IMR-90 (cell line): ENCODE measurements around the gene TUBB6. TPM values are rescaled to one million over a fixed set of nuclear protein-coding genes. Genes with fewer than 3 reads are reported as not detected.

ENCODE experiments used
- ATAC-seq: fragments of 200-7000 bp; cut with Tn5 transposase; 2 replicates; pipeline ENCODE4 v1.9.1; 2020; ENCODE audit warnings: low read depth, mild to moderate bottlenecking, moderate library complexity
- BruUV-seq: library from RNA; stranded (reverse); fragments of 400-500 nt; replicated peaks from 2 replicates; lab custom pipeline; 2021; lab: Mats Ljungman, UMichigan
- CTCF ChIA-PET: fragments of 300-600 bp; formaldehyde crosslinking; extraction: SDS; loops from one replicate; lab custom pipeline; 2021; ENCODE audit warnings: antibody characterized with exemption; lab: Yijun Ruan, JAX
- POLR2A ChIA-PET: fragments of 300-600 bp; sonication (Branson Sonifier 250); formaldehyde crosslinking; loops from one replicate; lab custom pipeline; 2022; ENCODE audit warnings: antibody characterized with exemption; ENCODE audit not compliant: unreplicated experiment; lab: Charles Lee
- DNase-seq: peaks from one replicate; pipeline ENCODE4 v3.0.0; 2013
- H2AFZ ChIP-seq: replicated peaks from 2 replicates; pipeline ENCODE3; 2013; ENCODE audit warnings: low read length, mild to moderate bottlenecking; ENCODE audit not compliant: poor library complexity
- H2AK5ac ChIP-seq: 2 replicates; pipeline ENCODE4 v1.6.1; 2013; ENCODE audit warnings: low read depth, low read length, inconsistent platforms
- H2AK9ac ChIP-seq: replicated peaks from 2 replicates; pipeline ENCODE3; 2013; ENCODE audit warnings: mild to moderate bottlenecking, low read depth, low read length, moderate library complexity; ENCODE audit not compliant: poor library complexity
- H2BK120ac ChIP-seq: 2 replicates; pipeline ENCODE4 v1.6.1; 2013; ENCODE audit warnings: low read depth, low read length, inconsistent platforms
- H2BK15ac ChIP-seq: 3 replicates; pipeline ENCODE4 v1.6.1; 2013; ENCODE audit warnings: low read depth, low read length, inconsistent platforms
- H2BK20ac ChIP-seq: 2 replicates; pipeline ENCODE4 v1.6.1; 2013; ENCODE audit warnings: low read depth, mild to moderate bottlenecking, inconsistent platforms, low read length, moderate library complexity
- H2BK5ac ChIP-seq: 2 replicates; pipeline ENCODE4 v1.6.1; 2013; ENCODE audit warnings: mild to moderate bottlenecking, low read depth, low read length, inconsistent platforms; ENCODE audit not compliant: poor library complexity, severe bottlenecking
- H3K14ac ChIP-seq: replicated peaks from 2 replicates; pipeline ENCODE4 v1.6.1; 2013; ENCODE audit warnings: low read depth, low read length, inconsistent platforms
- H3K18ac ChIP-seq: 2 replicates; pipeline ENCODE4 v1.6.1; 2013; ENCODE audit warnings: low read depth, low read length, control low read depth
- H3K23ac ChIP-seq: 2 replicates; pipeline ENCODE4 v1.6.1; 2013; ENCODE audit warnings: low read depth, low read length, inconsistent platforms
- H3K27ac ChIP-seq: 2 replicates; pipeline ENCODE4 v1.5.1; 2013; ENCODE audit warnings: mild to moderate bottlenecking, control low read depth, low read length; ENCODE audit not compliant: insufficient read depth
- H3K27me3 ChIP-seq: 2 replicates; pipeline ENCODE4 v1.6.1; 2013; ENCODE audit warnings: low read length; ENCODE audit not compliant: control insufficient read depth, insufficient read depth
- H3K36me3 ChIP-seq: 2 replicates; pipeline ENCODE4 v1.6.1; 2013; ENCODE audit warnings: low read length, mixed read lengths; ENCODE audit not compliant: control insufficient read depth, insufficient read depth
- H3K4ac ChIP-seq: 2 replicates; pipeline ENCODE4 v1.6.1; 2013; ENCODE audit warnings: low read depth, low read length, inconsistent platforms
- H3K4me1 ChIP-seq: 2 replicates; pipeline ENCODE4 v1.6.1; 2013; ENCODE audit warnings: low read length, mixed read lengths; ENCODE audit not compliant: control insufficient read depth, insufficient read depth
- H3K4me2 ChIP-seq: 2 replicates; pipeline ENCODE4 v1.6.1; 2013; ENCODE audit warnings: low read depth, mild to moderate bottlenecking, control low read depth, low read length, moderate library complexity
- H3K4me3 ChIP-seq: 2 replicates; pipeline ENCODE4 v1.5.1; 2013; ENCODE audit warnings: low read depth, mild to moderate bottlenecking, control low read depth, low read length, moderate library complexity; ENCODE audit not compliant: insufficient read depth
- H3K56ac ChIP-seq: 2 replicates; pipeline ENCODE4 v1.6.1; 2013; ENCODE audit warnings: low read length, inconsistent platforms; ENCODE audit not compliant: insufficient read depth; ENCODE audit errors: extremely low read depth
- H3K79me1 ChIP-seq, 2 experiments: 2 replicates each; pipeline ENCODE4 v1.6.1; 2013; ENCODE audit warnings: low read length in 2 of 2, inconsistent platforms in 1 of 2, low read depth in 1 of 2
- H3K9ac ChIP-seq: 2 replicates; pipeline ENCODE4 v1.6.1; 2013; ENCODE audit warnings: low read depth, low read length, control low read depth
- H3K9me1 ChIP-seq: 2 replicates; pipeline ENCODE4 v1.6.1; 2013; ENCODE audit warnings: low read length, inconsistent platforms; ENCODE audit not compliant: insufficient read depth
- H3K9me3 ChIP-seq: 2 replicates; pipeline ENCODE4 v1.6.1; 2013; ENCODE audit warnings: low read length; ENCODE audit not compliant: control insufficient read depth, insufficient read depth
- H4K20me1 ChIP-seq: 2 replicates; pipeline ENCODE4 v1.6.1; 2013; ENCODE audit warnings: low read length, inconsistent platforms; ENCODE audit not compliant: insufficient read depth
- H4K5ac ChIP-seq: 2 replicates; pipeline ENCODE4 v1.6.1; 2013; ENCODE audit warnings: mild to moderate bottlenecking, low read depth, low read length, control low read depth
- H4K8ac ChIP-seq, 2 experiments: 2 replicates each; pipeline ENCODE4 v1.6.1; 2013; ENCODE audit warnings: low read depth in 2 of 2, low read length in 2 of 2, control low read depth in 1 of 2, inconsistent platforms in 1 of 2
- H4K91ac ChIP-seq: 2 replicates; pipeline ENCODE4 v1.6.1; 2013; ENCODE audit warnings: low read depth, low read length, inconsistent platforms; ENCODE audit not compliant: insufficient read depth
- BHLHE40 ChIP-seq: fragments of 150-350 bp; IDR thresholded peaks from 2 replicates; pipeline ENCODE4 v1.6.1; 2016; ENCODE audit warnings: mild to moderate bottlenecking, low read depth, low read length
- CEBPB ChIP-seq: IDR thresholded peaks from 2 replicates; pipeline ENCODE4 v1.6.1; 2012; ENCODE audit warnings: low read depth, low read length, improper control_type of control experiment
- CHD1 ChIP-seq: IDR thresholded peaks from 2 replicates; pipeline ENCODE4 v1.6.1; 2012; ENCODE audit warnings: low read depth, low read length, improper control_type of control experiment
- CTCF ChIP-seq: conservative IDR thresholded peaks from 2 replicates; pipeline ENCODE4 v1.5.1; 2012; ENCODE audit warnings: mild to moderate bottlenecking, low read depth, low read length, improper control_type of control experiment
- ELK1 ChIP-seq: fragments of 150-350 bp; IDR thresholded peaks from 2 replicates; pipeline ENCODE4 v1.6.1; 2016; ENCODE audit warnings: low read depth, mild to moderate bottlenecking, low read length, moderate library complexity, borderline replicate concordance
- FOS ChIP-seq: fragments of 150-350 bp; IDR thresholded peaks from 2 replicates; pipeline ENCODE4 v1.6.1; 2016; ENCODE audit warnings: low read depth, low read length
- MXI1 ChIP-seq: IDR thresholded peaks from 2 replicates; pipeline ENCODE4 v1.6.1; 2012; ENCODE audit warnings: low read depth, mild to moderate bottlenecking, low read length, moderate library complexity, borderline replicate concordance
- NFE2L2 ChIP-seq: fragments of 150-350 bp; IDR thresholded peaks from 2 replicates; pipeline ENCODE4 v1.6.1; 2016; ENCODE audit warnings: low read depth, mild to moderate bottlenecking, low read length
- POLR2A ChIP-seq: IDR thresholded peaks from 2 replicates; pipeline ENCODE4 v1.6.1; 2012; ENCODE audit warnings: mild to moderate bottlenecking, low read depth, low read length
- RAD21 ChIP-seq: IDR thresholded peaks from 2 replicates; pipeline ENCODE4 v1.6.1; 2012; ENCODE audit warnings: low read length, improper control_type of control experiment
- RCOR1 ChIP-seq: IDR thresholded peaks from 2 replicates; pipeline ENCODE4 v1.6.1; 2012; ENCODE audit warnings: mild to moderate bottlenecking, low read length, improper control_type of control experiment; ENCODE audit not compliant: insufficient replicate concordance
- RFX5 ChIP-seq: IDR thresholded peaks from 2 replicates; pipeline ENCODE4 v1.8.0; 2012; ENCODE audit warnings: low read depth, mild to moderate bottlenecking, low read length, moderate library complexity
- SMC3 ChIP-seq: fragments of 150-350 bp; IDR thresholded peaks from 2 replicates; pipeline ENCODE4 v1.6.1; 2016; ENCODE audit warnings: low read depth, mild to moderate bottlenecking, antibody characterized with exemption, low read length, moderate library complexity
- USF2 ChIP-seq: fragments of 150-350 bp; IDR thresholded peaks from 2 replicates; pipeline ENCODE4 v1.6.1; 2017; ENCODE audit warnings: mild to moderate bottlenecking, antibody characterized with exemption, low read length, low read depth
- WGBS, 2 experiments: methylation state at CpG; one replicate each; pipeline versions ENCODE4 v1.1.5 to v1.1.7; 2013; ENCODE audit warnings: missing lambda C conversion rate in 2 of 2; ENCODE audit not compliant: insufficient read length in 1 of 2; ENCODE audit errors: extremely low coverage in 2 of 2; 5-methylcytosine and 5-hydroxymethylcytosine counted together
- dilution Hi-C: fragments of 300-500 bp; cut with HindIII; formaldehyde crosslinking; loops from one replicate; pipeline ENCODE4 v1.14.3; 2018; ENCODE audit warnings: low sequenced_read_pairs; ENCODE audit not compliant: unreplicated experiment
- in situ Hi-C: fragments of 300-500 bp; cut with MboI; formaldehyde crosslinking; loops from 3 replicates; pipeline ENCODE4 v1.14.3; 2019; ENCODE audit warnings: low sequenced_read_pairs, inconsistent platforms, mixed read lengths
- intact Hi-C: fragments of 100-400 bp; cut with micrococcal nuclease; formaldehyde crosslinking; loops from 2 replicates; pipeline ENCODE4 v1.10.0; 2022
- polyA plus RNA-seq, 3 experiments: library from polyadenylated mRNA; depleted of rRNA; stranded (reverse); fragments of >200 nt; gene quantifications; 2 replicates each; pipeline ENCODE4 v1.2.3, GENCODE V29; 2012; ENCODE audit warnings: low replicate concordance in 1 of 3
- total RNA-seq: library from RNA; depleted of rRNA; stranded (reverse); fragments of >200 nt; gene quantifications from 2 replicates; pipeline ENCODE4 v1.2.3, GENCODE V29; 2012

TUBB6 gene
- total and polyA plus RNA-seq, 2 of the 4 experiments (the other 2 are of a cell fraction), result 927 to 1,040 TPM

GRCh38 chr18:12329125-12329698 is 21.2 kb downstream of the TUBB6 start:
- H3K27ac ChIP-seq, result no peak overlapping the region
- peaks cover 68% of the 10 kb centered on the region for H4K20me1 ChIP-seq
- H4K8ac ChIP-seq, result no peak overlapping the region
- intact Hi-C loops, result loop anchor here (2.0 kb wide), 1 partner anchor 48 kb away; the partner anchor contains the start of gene AFG3L2
- no peak overlapping the region for H2BK120ac ChIP-seq
- ChIA-PET CTCF (interaction anchor here (1.4 kb wide), 1 partner anchor 14 kb away, joined by 3 read pairs; no protein-coding TSS in a partner anchor), POLR2A (no interaction called here)
- H3K4me3 ChIP-seq, result no peak overlapping the region
- dilution Hi-C loops, result no loop called here
- H3K79me1 ChIP-seq, result peaks cover 23 to 54% of the 10 kb centered on the region in 2 experiments
- no peak overlapping the region for H3K9ac ChIP-seq
- no peak overlapping the region for H4K5ac ChIP-seq
- H3K14ac ChIP-seq, result no peak overlapping the region
- no peak overlapping the region for H3K4me2 ChIP-seq
- no peak overlapping the region for H2BK20ac ChIP-seq
- peaks cover 57% of the 10 kb centered on the region for H3K36me3 ChIP-seq
- in situ Hi-C loops, result no loop called here
- peaks cover 30% of the 10 kb centered on the region for H3K9me1 ChIP-seq
- no peak overlapping the region for H2BK5ac ChIP-seq
- no peak for ATAC-seq
- no peak overlapping the region for H3K18ac ChIP-seq
- H2AFZ ChIP-seq, result no peak overlapping the region
- no peak for TF ChIP-seq RAD21
- TF ChIP-seq CHD1, result no peak
- TF ChIP-seq USF2, result no peak
- no peak for TF ChIP-seq RFX5
- no peak for TF ChIP-seq MXI1
- no peak for TF ChIP-seq CEBPB
- TF ChIP-seq POLR2A, result no peak
- no peak for TF ChIP-seq NFE2L2
- TF ChIP-seq ELK1, result no peak
- no peak for TF ChIP-seq SMC3
- TF ChIP-seq BHLHE40, result no peak
- no peak for TF ChIP-seq CTCF
- TF ChIP-seq FOS, result no peak
- no peak for TF ChIP-seq RCOR1
- no peaks in the 10 kb centered on the region for H3K9me3 ChIP-seq
- no peak for DNase-seq
- H3K56ac ChIP-seq, result no peak overlapping the region
- TSS peak; percentile 92 for BruUV-seq
- no peak overlapping the region for H4K91ac ChIP-seq
- 98% methylated on average over 9 of the region's 11 CpGs; no CpG with 5 or more reads in 1 of the 2 experiments for whole genome bisulfite sequencing, 2 experiments
- no peaks in the 10 kb centered on the region for H3K4me1 ChIP-seq
- no peak overlapping the region for H2AK9ac ChIP-seq
- H3K27me3 ChIP-seq, result no peaks in the 10 kb centered on the region
- H2BK15ac ChIP-seq, result no peak overlapping the region
- H3K4ac ChIP-seq, result no peak overlapping the region
- no peak overlapping the region for H2AK5ac ChIP-seq
- no peak overlapping the region for H3K23ac ChIP-seq
